ENCODE data around the gene TMEM169. TPM values are rescaled to one million over a fixed set of nuclear protein-coding genes. Genes with fewer than 3 reads are reported as not detected.

The TMEM169 gene
- total and polyA plus RNA-seq, 2 of the 4 experiments (the other 2 are of a cell fraction), result 0.15 to 0.54 TPM

DNA sequence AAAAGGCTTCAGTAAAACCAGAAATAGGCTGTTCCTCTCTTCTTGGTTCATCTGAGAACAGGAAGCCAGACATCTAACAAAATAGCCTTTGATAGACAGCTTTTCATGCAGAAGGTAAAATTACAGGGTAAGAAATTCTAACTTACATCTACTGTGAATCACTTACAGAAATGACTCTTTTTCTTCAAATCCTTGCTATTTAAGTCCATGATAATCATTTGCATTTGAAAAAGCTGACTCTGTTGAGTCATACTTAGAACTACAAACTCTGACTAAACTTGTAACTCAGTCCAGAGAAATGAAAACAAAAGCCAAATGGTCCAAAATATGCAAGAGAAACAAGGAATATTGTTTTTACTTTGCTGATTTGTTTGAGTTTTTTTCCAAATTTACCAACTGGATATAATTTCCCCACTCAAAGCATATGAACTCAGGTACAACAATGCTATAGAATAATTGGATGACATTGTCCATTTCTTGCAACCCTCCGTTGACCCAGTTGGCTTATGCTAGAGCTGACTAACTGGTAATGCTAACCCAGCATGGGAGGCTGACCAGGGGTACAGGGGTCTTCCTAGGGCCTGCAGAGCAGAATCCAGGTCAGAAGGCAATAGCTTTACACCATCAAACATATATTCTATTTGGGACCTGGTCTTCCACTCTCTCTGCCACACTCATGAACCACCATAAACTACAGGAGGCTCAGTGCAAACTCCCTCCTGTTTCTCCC lies 49.6 kb upstream of the TMEM169 start:
- no peaks in the 10 kb centered on the region for H4K20me1 ChIP-seq (ENCODE audit: insufficient read depth, low read length)
- ChIA-PET CTCF (interaction anchor here (0.7 to 1.0 kb wide), 2 partner anchors 78 to 97 kb away, joined by 3 read pairs; no protein-coding TSS in a partner anchor), POLR2A (ENCODE audit: unreplicated experiment) (no interaction called here)
- H3K4me2 ChIP-seq (ENCODE audit: low read depth, low read length), result peak overlapping the region; percentile 87
- H3K27ac ChIP-seq (ENCODE audit: insufficient read depth, low read length), result peak overlapping the region; percentile 80
- H4K91ac ChIP-seq (ENCODE audit: insufficient read depth, low read depth, low read length), result no peak overlapping the region
- H2BK120ac ChIP-seq (ENCODE audit: low read depth, low read length), result peak overlapping the region; percentile 91
- H3K79me1 ChIP-seq (ENCODE audit: low read depth in 1 of 2, low read length in 2 of 2), result 0 out of 4 replicates have a peak, but pooled peaks cover 0 to 4% of the 10 kb centered on the region in 2 experiments
- in situ Hi-C loops (cut with MboI; ENCODE audit: low sequenced_read_pairs) (no loop called here), dilution Hi-C loops (cut with HindIII; ENCODE audit: low sequenced_read_pairs, unreplicated experiment) (no loop called here), intact Hi-C loops (cut with micrococcal nuclease) (loop anchor here (2.0 to 10.0 kb wide), 2 partner anchors 77 to 633 kb away; partner anchors contain the start of gene XRCC5)
- H2AFZ ChIP-seq (replicated peaks; ENCODE audit: low read length, poor library complexity), result no peak overlapping the region
- peaks cover 10% of the 10 kb centered on the region; the same call in 1 of the 2 replicates for H3K9me1 ChIP-seq (ENCODE audit: insufficient read depth, low read length)
- peak overlapping the region; percentile 90 for H2BK5ac ChIP-seq (ENCODE audit: low read depth, low read length, poor library complexity, severe bottlenecking)
- H3K4me3 ChIP-seq (ENCODE audit: insufficient read depth, low read depth, low read length), result no peak overlapping the region
- H4K5ac ChIP-seq (ENCODE audit: low read depth, low read length), result peak overlapping the region; percentile 16; the same call in 1 of the 2 replicates
- no TSS peak for BruUV-seq (replicated peaks)
- H3K36me3 ChIP-seq (ENCODE audit: control insufficient read depth, insufficient read depth, low read length), result no peaks in the 10 kb centered on the region
- 0 out of 2 replicates have a peak overlapping the region, but pooled peaks have one; percentile 2 for H3K14ac ChIP-seq (replicated peaks; ENCODE audit: low read depth, low read length)
- H2AK5ac ChIP-seq (ENCODE audit: low read depth, low read length), result no peak overlapping the region
- DNase-seq (peak; percentile 94), ATAC-seq (ENCODE audit: low read depth) (peak; percentile 79)
- peak overlapping the region; percentile 63; the same call in 1 of the 2 replicates for H3K56ac ChIP-seq (ENCODE audit: extremely low read depth, insufficient read depth, low read length)
- peaks cover 11% of the 10 kb centered on the region for H3K4me1 ChIP-seq (ENCODE audit: control insufficient read depth, insufficient read depth, low read length)
- H3K9ac ChIP-seq (ENCODE audit: low read depth, low read length), result no peak overlapping the region
- H3K23ac ChIP-seq (ENCODE audit: low read depth, low read length), result no peak overlapping the region; the same call in 1 of the 2 replicates
- peak; percentile 73; the same call in 1 of the 2 replicates for TF ChIP-seq FOS (IDR thresholded peaks at IDR 0.05; ENCODE audit: low read depth, low read length)
- TF ChIP-seq RAD21 (IDR thresholded peaks at IDR 0.05; ENCODE audit: low read length), result no peak
- peak; percentile 50; the same call in 1 of the 2 replicates for TF ChIP-seq MAFK (IDR thresholded peaks at IDR 0.05; ENCODE audit: low read depth, low read length)
- no peaks in the 10 kb centered on the region for H3K9me3 ChIP-seq (ENCODE audit: control insufficient read depth, insufficient read depth, low read length)
- H2BK20ac ChIP-seq (ENCODE audit: low read depth, low read length), result peak overlapping the region; percentile 95
- no CpG with 5 or more reads among the region's 1 CpG for WGBS, 2 experiments (ENCODE audit: extremely low coverage in 2 of 2, insufficient read length in 1 of 2)
- peak overlapping the region in 1 of 2 experiments; percentile 86; a peak in 2 of 4 replicates for H4K8ac ChIP-seq (ENCODE audit: low read depth in 2 of 2, low read length in 2 of 2)
- no peak overlapping the region for H2AK9ac ChIP-seq (replicated peaks; ENCODE audit: low read depth, low read length, poor library complexity)
- no peaks in the 10 kb centered on the region for H3K27me3 ChIP-seq (ENCODE audit: control insufficient read depth, insufficient read depth, low read length)
- peak overlapping the region; percentile 72 for H3K18ac ChIP-seq (ENCODE audit: low read depth, low read length)
- H3K4ac ChIP-seq (ENCODE audit: low read depth, low read length), result peak overlapping the region; percentile 78
- peak overlapping the region; percentile 77; the same call in 1 of the 3 replicates for H2BK15ac ChIP-seq (ENCODE audit: low read depth, low read length)
